ENCODE results near the gene SAPCD2. TPM values are rescaled to one million over a fixed set of nuclear protein-coding genes. Genes with fewer than 3 reads are reported as not detected.

SAPCD2 gene
- total and polyA plus RNA-seq, 9 of the 15 experiments (the other 6 are each of a cell fraction or from before 2014, with no cell fraction given): 3.4 to 91.8 (median 18.8) TPM

GRCh38 chr9:137105814-137106661 is 35.7 kb upstream of the SAPCD2 start:
- peak overlapping the region in 1 of 2 experiments; percentile 45; a peak in 1 of 4 replicates for H3K9ac ChIP-seq (ENCODE audit: insufficient read depth in 1 of 2, low read depth in 2 of 2, low read length in 2 of 2)
- FAIRE-seq: no peak
- H3K4me2 ChIP-seq (ENCODE audit: insufficient read depth, low read length): no peak overlapping the region
- H3K27me3 ChIP-seq (ENCODE audit: control insufficient read depth in 2 of 2, insufficient read depth in 2 of 2, low read length in 2 of 2): no peaks in the 10 kb centered on the region
- peaks cover 0 to 42% of the 10 kb centered on the region in 2 experiments; a peak in 2 of 5 replicates for H3K4me1 ChIP-seq (replicated peaks in 1 of 2; ENCODE audit: control insufficient read depth in 2 of 2, insufficient read depth in 2 of 2, low read length in 2 of 2)
- H2AFZ ChIP-seq (ENCODE audit: low read depth, low read length): no peak overlapping the region
- H3K9me3 ChIP-seq (replicated peaks; ENCODE audit: control insufficient read depth, insufficient read depth, low read depth, low read length): peaks cover 22% of the 10 kb centered on the region
- intact Hi-C loops (cut with micrococcal nuclease) (no loop called here), in situ Hi-C loops (cut with MboI) (no loop called here)
- H4K20me1 ChIP-seq (replicated peaks; ENCODE audit: control insufficient read depth, insufficient read depth, low read length): no peaks in the 10 kb centered on the region
- no peaks in the 10 kb centered on the region for H3K9me1 ChIP-seq (ENCODE audit: control insufficient read depth, insufficient read depth, low read length)
- no peak overlapping the region for H3K27ac ChIP-seq (ENCODE audit: extremely low read depth, low read depth, low read length)
- TF ChIP-seq MEF2A (IDR thresholded peaks at IDR 0.05; ENCODE audit: control insufficient read depth, low read depth, low read length) (no peak), NEUROD1 (IDR thresholded peaks at IDR 0.05; ENCODE audit: borderline replicate concordance, low read depth, low read length, partially characterized antibody) (no peak)
- ChIA-PET CTCF (ENCODE audit: low intra/inter-chr PET ratio) (no interaction called here), POLR2A (interaction anchor here (0.5 to 1.4 kb wide), 7 partner anchors 9 to 195 kb away, joined by 3 to 5 read pairs (median 4); partner anchors contain the start of genes DPP7 and MAN1B1)
- DNase-seq (ENCODE audit: extremely low read depth in 1 of 4, low spot score in 3 of 4): no peak
- WGBS (ENCODE audit: insufficient coverage, low coverage, missing lambda C conversion rate): 94% methylated on average over 26 of the region's 31 CpGs
- no TSS peak for BruUV-seq (replicated peaks)
- H3K4me3 ChIP-seq: no peak overlapping the region
- peaks cover 97% of the 10 kb centered on the region for H3K36me3 ChIP-seq (ENCODE audit: control insufficient read depth, insufficient read depth, low read length)
- ATAC-seq: no peak
- H3K79me2 ChIP-seq (ENCODE audit: control insufficient read depth, insufficient read depth, low read length): no peaks in the 10 kb centered on the region

All from K562 (cell line).